ENCODE measurements around the gene FBXL7.

The FBXL7 gene

GRCh38 chr5:15734058-15734457 is 234.1 kb downstream of the FBXL7 start:
- no peak overlapping the region for H3K4me3 ChIP-seq (ENCODE audit: low read depth, low read length)
- TF ChIP-seq CTCF (IDR thresholded peaks at IDR 0.05; ENCODE audit: insufficient read depth, low read depth, low read length, missing control alignments): no peak
- no peak for DNase-seq (ENCODE audit: low read depth)

GRCh38 chr5:15737036-15737821 is 237.2 kb downstream of the FBXL7 start:
- no peak overlapping the region for H3K4me3 ChIP-seq (ENCODE audit: low read depth, low read length)
- DNase-seq (ENCODE audit: low read depth): no peak
- TF ChIP-seq CTCF (IDR thresholded peaks at IDR 0.05; ENCODE audit: insufficient read depth, low read depth, low read length, missing control alignments): no peak

- DNase-seq (ENCODE audit: low read depth): no peak
- TF ChIP-seq CTCF (IDR thresholded peaks at IDR 0.05; ENCODE audit: insufficient read depth, low read depth, low read length, missing control alignments): no peak
- no peak overlapping the region for H3K4me3 ChIP-seq (ENCODE audit: low read depth, low read length)
Measured at GRCh38 chr5:15737871-15738664, 238.1 kb downstream of the FBXL7 start.

- H3K4me3 ChIP-seq (ENCODE audit: low read depth, low read length): no peak overlapping the region
- no peak for TF ChIP-seq CTCF (IDR thresholded peaks at IDR 0.05; ENCODE audit: insufficient read depth, low read depth, low read length, missing control alignments)
- DNase-seq (ENCODE audit: low read depth): no peak
Measured at GRCh38 chr5:15740383-15740782, 240.4 kb downstream of the FBXL7 start.

GRCh38 chr5:15741591-15741990 is 241.6 kb downstream of the FBXL7 start:
- no peak for TF ChIP-seq CTCF (IDR thresholded peaks at IDR 0.05; ENCODE audit: insufficient read depth, low read depth, low read length, missing control alignments)
- DNase-seq (ENCODE audit: low read depth): no peak
- H3K4me3 ChIP-seq (ENCODE audit: low read depth, low read length): no peak overlapping the region

GRCh38 chr5:15746833-15747232 is 246.9 kb downstream of the FBXL7 start:
- H3K4me3 ChIP-seq (ENCODE audit: low read depth, low read length): no peak overlapping the region
- TF ChIP-seq CTCF (IDR thresholded peaks at IDR 0.05; ENCODE audit: insufficient read depth, low read depth, low read length, missing control alignments): no peak
- DNase-seq (ENCODE audit: low read depth): no peak

Measured in GM12865 (cell line).